ENCODE data around the gene TMEM260. TPM values are rescaled to one million over a fixed set of nuclear protein-coding genes. Genes with fewer than 3 reads are reported as not detected.

The TMEM260 gene
- polyA plus RNA-seq, 3 donors: 7.5 to 8.8 (median 8.3) TPM

DNA sequence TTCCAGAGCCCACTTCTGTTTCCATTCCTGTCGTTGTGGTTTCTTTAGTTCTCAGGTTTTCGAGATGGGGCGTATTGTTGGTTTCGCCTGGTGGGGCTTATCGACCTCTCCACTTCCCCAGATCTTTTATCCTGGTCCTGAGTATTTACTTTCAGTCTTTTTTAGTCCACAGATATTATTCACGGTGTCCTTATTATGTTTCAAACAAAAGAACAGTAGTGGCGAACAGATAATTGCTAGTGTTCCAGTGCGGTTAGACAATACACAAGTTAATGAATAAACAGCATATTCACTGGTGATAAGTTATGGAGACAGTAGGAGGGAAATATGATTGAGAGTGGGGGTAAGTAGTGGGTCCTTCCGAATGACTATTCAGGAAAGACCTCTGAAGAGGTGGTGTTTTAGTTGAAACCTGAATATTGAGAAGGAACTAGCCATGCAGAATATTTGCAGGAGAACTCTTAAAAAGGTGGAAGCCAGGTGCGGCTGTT is 668 bp downstream of the TMEM260 start:
- peaks cover 0 to 2% of the 10 kb centered on the region in 2 donors for H3K27me3 ChIP-seq (ENCODE audit: control insufficient read depth in 2 of 2, insufficient read depth in 2 of 2, low read length in 2 of 2)
- peak overlapping the region; percentile 92 for H2AFZ ChIP-seq (ENCODE audit: insufficient read depth, low read depth, low read length, poor library complexity, severe bottlenecking)
- no peaks in the 10 kb centered on the region for H3K9me3 ChIP-seq (replicated peaks in 1 of 2; ENCODE audit: control insufficient read depth in 1 of 2, insufficient read depth in 1 of 2, low read length in 2 of 2)
- TF ChIP-seq, protein P1, sequence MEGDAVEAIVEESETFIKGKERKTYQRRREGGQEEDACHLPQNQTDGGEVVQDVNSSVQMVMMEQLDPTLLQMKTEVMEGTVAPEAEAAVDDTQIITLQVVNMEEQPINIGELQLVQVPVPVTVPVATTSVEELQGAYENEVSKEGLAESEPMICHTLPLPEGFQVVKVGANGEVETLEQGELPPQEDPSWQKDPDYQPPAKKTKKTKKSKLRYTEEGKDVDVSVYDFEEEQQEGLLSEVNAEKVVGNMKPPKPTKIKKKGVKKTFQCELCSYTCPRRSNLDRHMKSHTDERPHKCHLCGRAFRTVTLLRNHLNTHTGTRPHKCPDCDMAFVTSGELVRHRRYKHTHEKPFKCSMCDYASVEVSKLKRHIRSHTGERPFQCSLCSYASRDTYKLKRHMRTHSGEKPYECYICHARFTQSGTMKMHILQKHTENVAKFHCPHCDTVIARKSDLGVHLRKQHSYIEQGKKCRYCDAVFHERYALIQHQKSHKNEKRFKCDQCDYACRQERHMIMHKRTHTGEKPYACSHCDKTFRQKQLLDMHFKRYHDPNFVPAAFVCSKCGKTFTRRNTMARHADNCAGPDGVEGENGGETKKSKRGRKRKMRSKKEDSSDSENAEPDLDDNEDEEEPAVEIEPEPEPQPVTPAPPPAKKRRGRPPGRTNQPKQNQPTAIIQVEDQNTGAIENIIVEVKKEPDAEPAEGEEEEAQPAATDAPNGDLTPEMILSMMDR (IDR thresholded peaks at IDR 0.05): no peak
- DNase-seq: no peak
- peaks cover 1 to 2% of the 10 kb centered on the region in 2 donors for H3K36me3 ChIP-seq (replicated peaks in 1 of 2; ENCODE audit: control insufficient read depth in 1 of 2, insufficient read depth in 2 of 2, low read length in 2 of 2)
- peaks cover 0 to 1% (median 0%) of the 10 kb centered on the region in 3 donors for H3K27me3 Mint-ChIP-seq (ENCODE audit: low read depth in 3 of 3)
- H3K9me3 Mint-ChIP-seq: peaks cover 0 to 2% (median 0%) of the 10 kb centered on the region in 7 donors
- peak overlapping the region; percentile 89 to 99 (median 91) for H3K4me3 ChIP-seq (replicated peaks in 1 of 3; ENCODE audit: low read depth in 2 of 3, low read length in 3 of 3)
- peak overlapping the region; percentile 85 to 99 (median 92) for H3K27ac Mint-ChIP-seq
- 8% methylated on average over 2 of the region's 10 CpGs for WGBS (ENCODE audit: insufficient coverage)
- peak overlapping the region; percentile 86 to 92 for H3K4me3 Mint-ChIP-seq
- peak overlapping the region; percentile 96 for H3K9ac ChIP-seq (ENCODE audit: insufficient read depth, low read length, poor library complexity, severe bottlenecking)
- intact Hi-C loops (cut with micrococcal nuclease): no loop called here
- peak overlapping the region; percentile 91 for H3K4me2 ChIP-seq (replicated peaks; ENCODE audit: extremely low read depth, low read length, poor library complexity, severe bottlenecking)
- H3K79me2 ChIP-seq (ENCODE audit: insufficient read depth, low read length): peaks cover 38% of the 10 kb centered on the region
- peak overlapping the region; percentile 12 to 91 for H3K27ac ChIP-seq (ENCODE audit: low read depth in 1 of 2, low read length in 2 of 2)
- H3K36me3 Mint-ChIP-seq: peaks cover 1 to 3% of the 10 kb centered on the region in 2 donors
- H3K4me1 ChIP-seq (ENCODE audit: control insufficient read depth in 1 of 2, insufficient read depth in 2 of 2, low read length in 2 of 2): peaks cover 13 to 22% of the 10 kb centered on the region in 2 donors
- H4K20me1 ChIP-seq (ENCODE audit: insufficient read depth, low read length): peaks cover 39% of the 10 kb centered on the region
- H3K4me1 Mint-ChIP-seq: peaks cover 32% of the 10 kb centered on the region

DNA sequence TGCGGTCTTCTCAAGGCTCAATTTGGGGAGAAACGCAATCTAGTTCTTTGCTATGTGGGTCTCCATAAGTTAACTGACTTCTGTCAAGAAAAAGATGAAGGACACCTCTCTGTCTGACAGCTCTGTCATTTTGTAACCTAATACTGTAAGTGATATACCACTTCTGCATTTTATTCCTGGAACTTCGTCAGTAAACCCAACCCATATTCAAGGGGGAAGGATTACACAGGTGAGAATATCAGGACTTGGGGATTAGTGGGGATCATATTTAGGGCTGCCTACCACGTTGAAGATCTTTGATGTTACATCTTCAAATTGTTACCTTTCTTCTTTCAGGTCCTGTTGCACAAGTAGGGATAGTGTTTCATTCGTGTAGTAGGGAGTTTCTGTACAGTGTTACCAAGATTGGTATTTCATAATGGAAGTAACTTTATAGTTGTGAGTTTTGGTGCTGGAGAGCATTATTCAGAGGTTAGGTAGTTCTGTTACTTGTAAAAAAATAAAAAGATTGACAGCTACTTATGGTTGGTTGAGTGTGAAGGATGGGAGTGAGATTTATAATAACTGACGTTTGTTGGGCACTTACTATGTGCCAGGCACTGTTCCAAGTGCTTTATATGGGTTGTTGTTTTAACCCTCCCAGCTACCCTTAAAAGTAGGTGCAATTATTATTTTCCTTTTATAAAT is 1.6 kb downstream of the TMEM260 start:
- Histone ChIP-seq H3K9me3 (replicated peaks in 1 of 2; ENCODE audit: control insufficient read depth in 1 of 2, insufficient read depth in 1 of 2, low read length in 2 of 2) (no peaks in the 10 kb centered on the region), H3K9ac (ENCODE audit: insufficient read depth, low read length, poor library complexity, severe bottlenecking) (no peak overlapping the region), H3K4me1 (ENCODE audit: control insufficient read depth in 1 of 2, insufficient read depth in 2 of 2, low read length in 2 of 2) (peaks cover 13 to 22% of the 10 kb centered on the region in 2 donors), H3K27me3 (ENCODE audit: control insufficient read depth in 2 of 2, insufficient read depth in 2 of 2, low read length in 2 of 2) (peaks cover 0 to 2% of the 10 kb centered on the region in 2 donors), H2AFZ (ENCODE audit: insufficient read depth, low read depth, low read length, poor library complexity, severe bottlenecking) (no peak overlapping the region), H4K20me1 (ENCODE audit: insufficient read depth, low read length) (peaks cover 39% of the 10 kb centered on the region), H3K79me2 (ENCODE audit: insufficient read depth, low read length) (peaks cover 38% of the 10 kb centered on the region), H3K27ac (ENCODE audit: low read depth in 1 of 2, low read length in 2 of 2) (no peak overlapping the region), H3K4me3 (replicated peaks in 1 of 3; ENCODE audit: low read depth in 2 of 3, low read length in 3 of 3) (peak overlapping the region in 2 of 3 experiments; percentile 91 to 99), H3K36me3 (replicated peaks in 1 of 2; ENCODE audit: control insufficient read depth in 1 of 2, insufficient read depth in 2 of 2, low read length in 2 of 2) (peaks cover 10% of the 10 kb centered on the region in 2 donors), H3K4me2 (replicated peaks; ENCODE audit: extremely low read depth, low read length, poor library complexity, severe bottlenecking) (peak overlapping the region; percentile 91)
- WGBS (ENCODE audit: insufficient coverage): 100% methylated on average over 2 of the region's 6 CpGs
- H3K4me1 Mint-ChIP-seq: peaks cover 32% of the 10 kb centered on the region
- H3K36me3 Mint-ChIP-seq: peaks cover 10% of the 10 kb centered on the region in 2 donors
- DNase-seq: peak in 2 of 3 donors; percentile 14
- TF ChIP-seq, protein P1 (IDR thresholded peaks at IDR 0.05): no peak
- H3K4me3 Mint-ChIP-seq: peak overlapping the region in 1 of 2 donors; percentile 92
- peaks cover 0 to 2% (median 0%) of the 10 kb centered on the region in 7 donors for H3K9me3 Mint-ChIP-seq
- H3K27ac Mint-ChIP-seq: peak overlapping the region in 2 of 7 donors; percentile 0 to 18
- intact Hi-C loops (cut with micrococcal nuclease): no loop called here
- H3K27me3 Mint-ChIP-seq (ENCODE audit: low read depth in 3 of 3): peaks cover 0 to 1% (median 0%) of the 10 kb centered on the region in 3 donors

Data from CD14-positive monocyte (primary cell).